ENCODE results near the gene SIRPA. TPM values are rescaled to one million over a fixed set of nuclear protein-coding genes. Genes with fewer than 3 reads are reported as not detected.

The SIRPA gene
- total RNA-seq, 1 donor from 2014 or later = 25.5 TPM

GRCh38 chr20:1901704-1902103 lies 6.5 kb downstream of the SIRPA start:
- Histone ChIP-seq H3K9me3 (replicated peaks) (no peaks in the 10 kb centered on the region), H3K4me3 (no peak overlapping the region), H3K27ac (replicated peaks) (no peak overlapping the region), H3K27me3 (ENCODE audit: low read depth) (no peaks in the 10 kb centered on the region), H3K36me3 (no peaks in the 10 kb centered on the region), H3K4me1 (peaks cover 30% of the 10 kb centered on the region)
- intact Hi-C loops (cut with micrococcal nuclease) = no loop called here
- no peak for DNase-seq
- TF ChIP-seq CTCF (IDR thresholded peaks at IDR 0.05; ENCODE audit: borderline replicate concordance) = no peak

- Histone ChIP-seq H3K27ac (replicated peaks) (no peak overlapping the region), H3K36me3 (no peaks in the 10 kb centered on the region), H3K9me3 (replicated peaks) (no peaks in the 10 kb centered on the region), H3K4me3 (no peak overlapping the region), H3K4me1 (peaks cover 30% of the 10 kb centered on the region), H3K27me3 (ENCODE audit: low read depth) (no peaks in the 10 kb centered on the region)
- intact Hi-C loops (cut with micrococcal nuclease) = no loop called here
- TF ChIP-seq CTCF (IDR thresholded peaks at IDR 0.05; ENCODE audit: borderline replicate concordance) = no peak
- no peak for DNase-seq
These were observed 7.0 kb downstream of the SIRPA start for GRCh38 chr20:1902188-1902587.

- intact Hi-C loops (cut with micrococcal nuclease) = no loop called here
- Histone ChIP-seq H3K36me3 (no peaks in the 10 kb centered on the region), H3K27ac (replicated peaks) (no peak overlapping the region), H3K9me3 (replicated peaks) (no peaks in the 10 kb centered on the region), H3K4me1 (peaks cover 35% of the 10 kb centered on the region), H3K27me3 (ENCODE audit: low read depth) (no peaks in the 10 kb centered on the region), H3K4me3 (no peak overlapping the region)
- no peak for DNase-seq
- TF ChIP-seq CTCF (IDR thresholded peaks at IDR 0.05; ENCODE audit: borderline replicate concordance) = no peak
These were observed 8.9 kb downstream of the SIRPA start for GRCh38 chr20:1904135-1904534.

- intact Hi-C loops (cut with micrococcal nuclease) = no loop called here
- H3K27ac ChIP-seq (replicated peaks) = no peak overlapping the region
- DNase-seq = no peak
- no peaks in the 10 kb centered on the region for H3K36me3 ChIP-seq
- no peak for TF ChIP-seq CTCF (IDR thresholded peaks at IDR 0.05; ENCODE audit: borderline replicate concordance)
- no peak overlapping the region for H3K4me3 ChIP-seq
- peaks cover 26% of the 10 kb centered on the region for H3K4me1 ChIP-seq
- no peaks in the 10 kb centered on the region for H3K27me3 ChIP-seq (ENCODE audit: low read depth)
- no peaks in the 10 kb centered on the region for H3K9me3 ChIP-seq (replicated peaks)
These were observed 9.8 kb downstream of the SIRPA start for GRCh38 chr20:1905009-1905408.

GRCh38 chr20:1905693-1906092 lies 10.5 kb downstream of the SIRPA start:
- Histone ChIP-seq H3K27ac (replicated peaks) (no peak overlapping the region), H3K9me3 (replicated peaks) (no peaks in the 10 kb centered on the region), H3K27me3 (ENCODE audit: low read depth) (no peaks in the 10 kb centered on the region), H3K36me3 (no peaks in the 10 kb centered on the region), H3K4me3 (no peak overlapping the region), H3K4me1 (peaks cover 19% of the 10 kb centered on the region)
- intact Hi-C loops (cut with micrococcal nuclease) = no loop called here
- TF ChIP-seq CTCF (IDR thresholded peaks at IDR 0.05; ENCODE audit: borderline replicate concordance) = no peak
- no peak for DNase-seq

Data from left ventricle myocardium inferior (tissue), 1 donor.